A673 (cell line): ENCODE results near the gene FARP2.

Experiments used
- CTCF ChIP-seq: fragments of 300-800, 200-600 bp; sonication (generic); conservative IDR thresholded peaks from 2 replicates; pipeline ENCODE4 v1.5.1; 2017; ENCODE audit warnings: low read depth, mild to moderate bottlenecking, antibody characterized with exemption, low read length, moderate library complexity, mixed read lengths
- EZH2 ChIP-seq: fragments of 200-600 bp; sonication (generic); IDR thresholded peaks from 2 replicates; pipeline ENCODE4 v1.6.1; 2017; ENCODE audit warnings: borderline replicate concordance, low read depth, mild to moderate bottlenecking, mixed read lengths, antibody characterized with exemption, low read length; ENCODE audit not compliant: poor library complexity, severe bottlenecking

- TF ChIP-seq CTCF (no peak), EZH2 (no peak)
Observed at GRCh38 chr2:241344925-241345651, 11.0 kb upstream of the FARP2 start.
